GM12891 (cell line): ENCODE measurements around the gene CARM1.

Experiments
- POLR2A ChIP-seq: IDR thresholded peaks from 2 replicates; pipeline ENCODE4 v1.6.1; 2011; ENCODE audit warnings: low read depth, low read length, control low read depth
- POLR2AphosphoS5 ChIP-seq: IDR thresholded peaks from 2 replicates; pipeline ENCODE4 v1.6.1; 2011; ENCODE audit warnings: low read depth, low read length, control low read depth
- SPI1 ChIP-seq: IDR thresholded peaks from 2 replicates; pipeline ENCODE4 v1.6.1; 2011; ENCODE audit warnings: low read depth, low read length, control low read depth
- TAF1 ChIP-seq: IDR thresholded peaks from 2 replicates; pipeline ENCODE4 v1.6.1; 2011; ENCODE audit warnings: low read depth, low read length, control low read depth

- TF ChIP-seq TAF1 = no peak
- no peak for TF ChIP-seq POLR2A
- no peak for TF ChIP-seq SPI1
- TF ChIP-seq POLR2AphosphoS5 = no peak
These were observed 91.5 kb downstream of the CARM1 start for GRCh38 chr19:10962863-10963262.
